Spleen (tissue), 11 donors: Measurements from ENCODE around the gene MOB3B. TPM values are rescaled to one million over a fixed set of nuclear protein-coding genes. Genes with fewer than 3 reads are reported as not detected.

Source experiments
- DNase-seq: peaks from one replicate; pipeline ENCODE4 v3.0.0-alpha.2; 2020
- H3K27ac ChIP-seq, 8 donors: fragments of 200-600 bp; sonication (generic) in 7 of 8; 1 replicate in 4 of 8; 2 replicates in 4 of 8; pipeline versions ENCODE4 v1.5.0 to v1.8.0; 2016 to 2021; ENCODE audit warnings: inconsistent platforms in 4 of 8, mild to moderate bottlenecking in 4 of 8, moderate library complexity in 1 of 8
- H3K27me3 ChIP-seq, 7 donors: fragments of 200-600 bp; sonication (generic) in 6 of 7; replicated peaks in 1 of 7; 1 replicate in 4 of 7; 2 replicates in 3 of 7; pipeline versions ENCODE4 v1.5.0 to v1.8.0; 2016 to 2021; ENCODE audit warnings: inconsistent platforms in 3 of 7, mild to moderate bottlenecking in 1 of 7
- H3K36me3 ChIP-seq, 6 donors: fragments of 200-600 bp; sonication (generic) in 5 of 6; 1 replicate in 4 of 6; 2 replicates in 2 of 6; pipeline versions ENCODE4 v1.5.0 to v1.8.0; 2016 to 2021; ENCODE audit warnings: inconsistent platforms in 2 of 6
- H3K4me1 ChIP-seq, 6 donors: fragments of 200-600 bp; sonication (generic) in 5 of 6; 1 replicate in 3 of 6; 2 replicates in 3 of 6; pipeline versions ENCODE4 v1.5.0 to v1.8.0; 2016 to 2021; ENCODE audit warnings: inconsistent platforms in 3 of 6
- H3K4me3 ChIP-seq, 8 donors: fragments of 200-600 bp; sonication (generic) in 7 of 8; 1 replicate in 4 of 8; 2 replicates in 4 of 8; pipeline versions ENCODE4 v1.5.0 to v1.8.0; 2016 to 2021; ENCODE audit warnings: inconsistent platforms in 4 of 8, mild to moderate bottlenecking in 4 of 8, moderate library complexity in 2 of 8
- H3K9me3 ChIP-seq, 8 donors: fragments of 200-600 bp; sonication (generic) in 7 of 8; 1 replicate in 4 of 8; 2 replicates in 4 of 8; pipeline versions ENCODE4 v1.5.0 to v1.8.0; 2016 to 2021; ENCODE audit warnings: inconsistent platforms in 4 of 8
- CTCF ChIP-seq, 11 experiments: fragments of 200-600 bp in 7 of 11; fragments of 450-650 bp in 4 of 11; sonication (generic) in 4 of 11; IDR thresholded peaks in 8 of 11; conservative IDR thresholded peaks in 3 of 11; 1 replicate in 7 of 11; 2 replicates in 4 of 11; pipeline versions ENCODE4 v1.4.0 to v1.8.0; 2016 to 2021; ENCODE audit warnings: antibody characterized with exemption in 11 of 11, inconsistent platforms in 4 of 11, mild to moderate bottlenecking in 1 of 11
- POLR2A ChIP-seq, 3 donors: fragments of 450-650 bp; IDR thresholded peaks; one replicate each; pipeline ENCODE4 v1.5.1; 2017; ENCODE audit warnings: antibody characterized with exemption in 3 of 3, mild to moderate bottlenecking in 1 of 3
- POLR2AphosphoS5 ChIP-seq, 3 donors: sonication (generic); formaldehyde crosslinking; IDR thresholded peaks; one replicate each; pipeline ENCODE4 v1.5.1; 2017; ENCODE audit warnings: antibody characterized with exemption in 3 of 3
- WGBS, 5 donors: extraction: QIAGEN DNeasy Blood & Tissue Kit in 3 of 5; methylation state at CpG; one replicate each; pipeline versions ENCODE4 v1.1.5 to v1.1.7; 2013 to 2018; 5-methylcytosine and 5-hydroxymethylcytosine counted together
- intact Hi-C: fragments of 100-400 bp; cut with DNase I; formaldehyde crosslinking; loops from one replicate; pipeline ENCODE4 v1.15.0; 2023; ENCODE audit warnings: low total_unique reads
- polyA plus RNA-seq, 3 donors: library from polyadenylated mRNA; stranded (reverse); fragments of 200-250 nt; gene quantifications; one replicate each; pipeline ENCODE4 v1.2.1, GENCODE V29; 2013
- total RNA-seq, 7 donors: library from RNA; depleted of rRNA in 3 of 7; stranded (reverse); fragments of >200 nt in 3 of 7; fragmentation: NEBNext Ultra II Directional in 4 of 7; extraction: Animal tissue kit (Norgen Biotek cat#: 25700) in 4 of 7; gene quantifications; one replicate each; pipeline versions ENCODE4 v1.1.0 to v1.2.1, GENCODE V29; 2016 to 2021
- donor health status: healthy with polysubstance abuse.
- donor health status: DM: no; HTN: no; CAD: no; lungs with moderate emphysema.
- donor health status: DM: no; HTN: no; CAD: no.
- donor health status: Bipolar disorder and iron deficiency.
- donor health status: healthy.
- donor health status: DM: no; HTN: no; CAD: no.
- donor health status: DM: yes; HTN: yes; CAD: no.

MOB3B gene
- total and polyA plus RNA-seq, 10 donors, result 9.4 to 27.7 (median 19.9) TPM

DNA sequence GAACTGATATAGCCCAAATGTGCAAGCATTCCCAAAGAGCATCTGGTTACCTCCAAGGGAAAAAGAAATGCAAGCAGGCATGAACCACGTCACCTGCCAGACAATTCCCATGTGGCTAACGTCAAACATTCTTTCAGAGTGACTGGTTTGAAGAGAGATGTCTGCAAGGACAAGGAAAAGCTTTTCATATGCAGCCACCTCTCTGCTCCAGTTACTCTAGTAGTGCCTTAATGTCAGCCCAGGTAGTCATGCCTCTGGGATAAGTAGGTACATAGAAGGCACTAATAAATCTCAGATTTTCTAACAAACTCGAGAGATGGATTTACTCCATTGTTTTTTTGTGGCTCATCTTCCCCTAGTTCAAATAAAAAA lies 102.4 kb downstream of the MOB3B start:
- Histone ChIP-seq H3K4me3 (no peak overlapping the region), H3K9me3 (no peaks in the 10 kb centered on the region), H3K4me1 (peaks cover 5 to 39% (median 20%) of the 10 kb centered on the region in 6 donors), H3K27ac (no peak overlapping the region), H3K27me3 (no peaks in the 10 kb centered on the region), H3K36me3 (no peaks in the 10 kb centered on the region)
- no peak for DNase-seq
- intact Hi-C loops, result no loop called here
- no peak for TF ChIP-seq CTCF (IDR thresholded peaks at IDR 0.05 in 8 of 11, conservative IDR thresholded peaks at IDR 0.05 in 3 of 11)
- no peak for TF ChIP-seq POLR2AphosphoS5 (IDR thresholded peaks at IDR 0.05)
- TF ChIP-seq POLR2A (IDR thresholded peaks at IDR 0.05), result no peak
- 77 to 86% (median 82%) methylated on average over 3 of the region's 3 CpGs for WGBS, 5 donors

DNA sequence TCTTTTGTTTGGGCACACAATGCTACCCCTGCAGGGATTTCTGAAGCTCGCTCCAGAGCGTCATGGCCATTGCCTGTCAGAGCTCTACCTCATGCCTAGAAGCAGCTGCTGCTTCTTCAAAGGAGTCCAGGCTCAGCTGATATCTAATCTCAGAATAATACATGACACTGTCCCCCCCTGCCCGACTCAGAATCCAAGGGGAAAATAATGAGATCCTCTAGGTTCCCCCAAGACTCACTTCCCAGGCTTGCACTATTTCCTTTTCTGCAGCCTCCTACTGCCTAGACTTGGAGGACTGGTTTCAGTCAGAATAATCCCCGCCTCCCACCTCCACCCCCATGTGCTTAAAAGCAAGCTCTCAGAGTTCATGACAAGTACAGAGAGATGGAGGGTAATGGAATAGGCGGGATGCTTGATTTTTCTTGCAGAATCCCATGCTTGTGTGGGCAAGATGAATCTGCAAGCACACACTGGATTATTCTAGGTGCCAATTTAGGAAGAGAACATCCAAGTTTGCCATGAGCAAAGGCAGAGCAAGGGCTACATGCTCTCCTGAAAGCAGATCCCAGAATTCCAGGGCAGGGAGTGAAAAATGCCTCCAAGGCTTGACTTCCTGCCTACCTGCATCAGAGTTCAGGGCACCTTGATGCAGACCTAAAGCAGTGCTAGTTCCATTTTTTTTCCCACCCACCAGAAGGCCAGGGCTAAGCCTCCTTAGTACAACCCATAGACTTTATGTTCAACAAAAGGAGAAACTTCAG lies 102.9 kb downstream of the MOB3B start:
- TF ChIP-seq POLR2A (IDR thresholded peaks at IDR 0.05), result no peak
- no peak overlapping the region for H3K27ac ChIP-seq
- WGBS, 5 donors, result 81 to 88% (median 86%) methylated on average over 5 of the region's 5 CpGs
- intact Hi-C loops, result no loop called here
- no peak overlapping the region for H3K4me3 ChIP-seq
- DNase-seq, result peak; percentile 49
- H3K27me3 ChIP-seq, result no peaks in the 10 kb centered on the region
- H3K36me3 ChIP-seq, result no peaks in the 10 kb centered on the region
- peaks cover 0 to 38% (median 14%) of the 10 kb centered on the region in 6 donors for H3K4me1 ChIP-seq
- H3K9me3 ChIP-seq, result no peaks in the 10 kb centered on the region

DNA sequence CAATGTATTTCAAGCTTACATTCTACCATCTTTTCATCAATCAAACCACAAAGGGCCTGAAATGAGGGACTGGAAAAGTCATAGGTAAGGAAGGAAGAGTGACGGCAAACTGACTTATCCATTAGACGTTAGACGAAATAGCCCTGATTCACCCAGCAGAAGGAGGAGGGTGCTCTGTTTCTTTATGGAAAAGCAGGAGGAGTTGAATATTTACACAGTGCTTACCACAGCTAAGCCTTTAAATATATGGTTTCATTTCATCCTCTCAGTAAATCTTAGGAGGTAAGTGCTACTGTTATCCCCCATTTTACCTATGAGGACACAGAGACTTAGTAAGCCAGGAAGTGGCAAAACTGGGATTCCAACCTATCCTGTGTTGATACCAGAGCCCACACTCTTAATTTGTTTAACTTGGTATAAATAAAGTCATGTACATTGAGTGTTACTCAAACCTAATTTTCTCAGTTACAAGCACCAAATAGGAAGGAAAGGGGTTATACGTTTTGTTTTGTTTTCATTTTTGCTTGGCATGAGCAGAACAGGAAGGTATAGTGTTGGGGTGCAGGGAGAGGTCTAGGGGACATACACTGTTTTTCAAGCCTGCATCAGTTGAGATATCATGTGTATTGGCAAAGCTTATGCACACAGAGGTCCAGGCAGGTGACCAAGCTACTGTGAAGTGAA lies 103.6 kb downstream of the MOB3B start:
- TF ChIP-seq POLR2AphosphoS5 (IDR thresholded peaks at IDR 0.05) (no peak), CTCF (IDR thresholded peaks at IDR 0.05 in 8 of 11, conservative IDR thresholded peaks at IDR 0.05 in 3 of 11) (no peak), POLR2A (IDR thresholded peaks at IDR 0.05) (no peak)
- no peak for DNase-seq
- no peak overlapping the region for H3K4me3 ChIP-seq
- H3K4me1 ChIP-seq, result peaks cover 0 to 33% (median 13%) of the 10 kb centered on the region in 6 donors
- H3K27ac ChIP-seq, result no peak overlapping the region
- no peaks in the 10 kb centered on the region for H3K36me3 ChIP-seq
- H3K9me3 ChIP-seq, result no peaks in the 10 kb centered on the region
- WGBS, 5 donors, result 64 to 73% (median 71%) methylated on average over 4 of the region's 4 CpGs
- H3K27me3 ChIP-seq, result no peaks in the 10 kb centered on the region
- intact Hi-C loops, result no loop called here

DNA sequence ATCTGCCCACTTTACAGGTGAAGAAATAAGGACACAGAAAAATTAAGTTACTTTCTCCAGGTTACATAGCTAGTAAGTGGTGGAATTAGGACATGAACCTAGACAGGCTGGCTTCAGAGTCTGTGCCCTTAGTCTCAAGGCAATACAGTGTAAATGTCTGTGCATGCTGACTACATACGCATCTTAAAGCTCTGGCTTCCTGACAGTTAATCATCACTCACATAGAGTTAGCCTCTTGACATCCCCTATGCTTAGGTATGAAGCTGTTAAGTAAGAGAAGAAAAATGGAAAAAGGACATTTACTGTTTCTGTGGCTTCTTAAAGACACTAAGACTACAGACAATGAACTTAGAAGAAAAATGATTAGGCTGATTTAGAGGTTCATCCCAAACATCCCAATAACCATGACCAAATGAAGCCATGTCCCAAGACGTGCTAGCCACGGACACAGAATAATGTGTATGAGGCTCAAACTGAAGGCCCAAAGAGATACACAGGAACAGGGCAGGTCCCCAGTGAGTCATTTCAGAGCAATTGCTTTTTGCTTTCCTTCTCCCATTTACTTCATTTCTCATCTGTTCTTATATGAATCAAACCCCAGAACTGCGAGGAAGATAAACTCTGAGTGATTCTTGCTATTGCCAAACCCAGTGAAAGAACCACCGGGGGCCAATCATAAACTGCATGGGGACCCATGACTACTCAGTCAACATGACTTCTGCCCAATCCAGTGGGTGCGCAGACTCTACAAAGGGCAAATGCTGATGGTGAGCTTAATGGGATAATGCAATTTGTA lies 105.5 kb downstream of the MOB3B start:
- no peak overlapping the region for H3K4me3 ChIP-seq
- TF ChIP-seq POLR2A (IDR thresholded peaks at IDR 0.05) (no peak), CTCF (IDR thresholded peaks at IDR 0.05 in 8 of 11, conservative IDR thresholded peaks at IDR 0.05 in 3 of 11) (no peak), POLR2AphosphoS5 (IDR thresholded peaks at IDR 0.05) (no peak)
- peaks cover 0 to 23% (median 7%) of the 10 kb centered on the region in 6 donors for H3K4me1 ChIP-seq
- WGBS, 5 donors, result 87 to 97% (median 91%) methylated on average over 6 of the region's 6 CpGs
- no peaks in the 10 kb centered on the region for H3K9me3 ChIP-seq
- no peak for DNase-seq
- no peak overlapping the region for H3K27ac ChIP-seq
- intact Hi-C loops, result no loop called here
- no peaks in the 10 kb centered on the region for H3K27me3 ChIP-seq
- no peaks in the 10 kb centered on the region for H3K36me3 ChIP-seq
